ENCODE measurements around the gene UGT1A6. TPM values are rescaled to one million over a fixed set of nuclear protein-coding genes. Genes with fewer than 3 reads are reported as not detected.

UGT1A6 gene
- total and polyA plus RNA-seq, 2 experiments from 2014 or later = not detected

DNA sequence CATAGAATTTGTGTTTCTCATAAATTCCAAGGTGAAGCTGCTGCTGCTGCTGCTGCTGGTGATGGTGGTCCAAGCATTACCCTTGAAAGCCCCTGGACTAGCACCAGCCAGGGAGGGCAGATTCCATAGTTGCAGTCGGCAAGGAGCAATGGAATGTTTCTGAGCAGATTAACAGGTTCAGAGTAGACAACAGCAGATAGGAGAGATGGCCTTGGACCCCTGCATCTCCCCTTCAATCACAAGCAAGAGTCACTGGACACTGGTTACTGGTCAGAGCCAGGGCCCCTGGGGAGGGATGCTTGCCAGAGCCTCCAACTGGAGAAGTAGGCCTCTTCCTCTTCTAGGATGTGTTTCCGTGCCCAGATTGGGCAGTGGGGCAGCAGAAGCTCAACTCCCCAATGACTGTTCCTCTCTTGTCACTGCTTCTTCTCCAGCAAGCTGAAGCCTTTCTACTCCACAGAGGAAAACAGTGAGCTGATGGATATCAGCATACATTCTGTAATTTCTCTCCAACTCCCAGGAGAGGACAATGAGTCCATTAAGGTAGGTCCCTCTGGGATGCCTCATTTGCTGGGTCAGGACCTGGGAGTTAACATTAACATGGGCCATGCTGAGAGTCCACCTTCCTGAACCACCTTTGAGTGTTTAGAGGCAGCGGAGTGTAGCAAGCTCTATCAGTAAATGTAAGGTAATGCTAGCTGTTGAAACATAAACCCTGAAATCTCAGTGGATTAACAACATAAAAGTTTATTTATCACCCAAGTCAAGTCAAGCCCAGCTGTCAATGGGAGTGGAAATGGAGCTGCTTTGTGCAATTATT lies 120.8 kb downstream of the UGT1A6 start:
- H3K9me3 Mint-ChIP-seq = peaks cover 5% of the 10 kb centered on the region; the same call in 2 of the 3 replicates
- no peak overlapping the region for H3K4me3 Mint-ChIP-seq
- Histone ChIP-seq H3K4me2 (no peak overlapping the region), H3F3A (replicated peaks; ENCODE audit: low read depth) (no peaks in the 10 kb centered on the region), H3K79me2 (replicated peaks; ENCODE audit: insufficient read depth) (no peaks in the 10 kb centered on the region), H3K9me2 (ENCODE audit: insufficient read depth) (peaks cover 6% of the 10 kb centered on the region), H2AFZ (no peak overlapping the region), H3K36me3 (ENCODE audit: insufficient read depth) (no peaks in the 10 kb centered on the region), H3K27ac (ENCODE audit: low read depth) (no peak overlapping the region), H3K4me1 (ENCODE audit: insufficient read depth) (no peaks in the 10 kb centered on the region), H3K27me3 (ENCODE audit: insufficient read depth) (no peaks in the 10 kb centered on the region), H4K20me1 (replicated peaks; ENCODE audit: insufficient read depth) (no peaks in the 10 kb centered on the region), H3K4me3 (no peak overlapping the region)
- H3K27me3 Mint-ChIP-seq (ENCODE audit: insufficient read depth, low read depth, poor library complexity) = peaks cover 9% of the 10 kb centered on the region
- TF ChIP-seq, protein P1, sequence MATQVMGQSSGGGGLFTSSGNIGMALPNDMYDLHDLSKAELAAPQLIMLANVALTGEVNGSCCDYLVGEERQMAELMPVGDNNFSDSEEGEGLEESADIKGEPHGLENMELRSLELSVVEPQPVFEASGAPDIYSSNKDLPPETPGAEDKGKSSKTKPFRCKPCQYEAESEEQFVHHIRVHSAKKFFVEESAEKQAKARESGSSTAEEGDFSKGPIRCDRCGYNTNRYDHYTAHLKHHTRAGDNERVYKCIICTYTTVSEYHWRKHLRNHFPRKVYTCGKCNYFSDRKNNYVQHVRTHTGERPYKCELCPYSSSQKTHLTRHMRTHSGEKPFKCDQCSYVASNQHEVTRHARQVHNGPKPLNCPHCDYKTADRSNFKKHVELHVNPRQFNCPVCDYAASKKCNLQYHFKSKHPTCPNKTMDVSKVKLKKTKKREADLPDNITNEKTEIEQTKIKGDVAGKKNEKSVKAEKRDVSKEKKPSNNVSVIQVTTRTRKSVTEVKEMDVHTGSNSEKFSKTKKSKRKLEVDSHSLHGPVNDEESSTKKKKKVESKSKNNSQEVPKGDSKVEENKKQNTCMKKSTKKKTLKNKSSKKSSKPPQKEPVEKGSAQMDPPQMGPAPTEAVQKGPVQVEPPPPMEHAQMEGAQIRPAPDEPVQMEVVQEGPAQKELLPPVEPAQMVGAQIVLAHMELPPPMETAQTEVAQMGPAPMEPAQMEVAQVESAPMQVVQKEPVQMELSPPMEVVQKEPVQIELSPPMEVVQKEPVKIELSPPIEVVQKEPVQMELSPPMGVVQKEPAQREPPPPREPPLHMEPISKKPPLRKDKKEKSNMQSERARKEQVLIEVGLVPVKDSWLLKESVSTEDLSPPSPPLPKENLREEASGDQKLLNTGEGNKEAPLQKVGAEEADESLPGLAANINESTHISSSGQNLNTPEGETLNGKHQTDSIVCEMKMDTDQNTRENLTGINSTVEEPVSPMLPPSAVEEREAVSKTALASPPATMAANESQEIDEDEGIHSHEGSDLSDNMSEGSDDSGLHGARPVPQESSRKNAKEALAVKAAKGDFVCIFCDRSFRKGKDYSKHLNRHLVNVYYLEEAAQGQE (IDR thresholded peaks at IDR 0.05; ENCODE audit: unreplicated experiment) = no peak
- TF ChIP-seq EZH2phosphoT487 (IDR thresholded peaks at IDR 0.05; ENCODE audit: unreplicated experiment) (no peak), NANOG (IDR thresholded peaks at IDR 0.05; ENCODE audit: borderline replicate concordance) (no peak), JUNB (IDR thresholded peaks at IDR 0.05; ENCODE audit: unreplicated experiment) (no peak), ZNF331 (CRISPR knock-in tag; IDR thresholded peaks at IDR 0.05; ENCODE audit: low read depth) (no peak)
- TF ChIP-seq, protein P2, sequence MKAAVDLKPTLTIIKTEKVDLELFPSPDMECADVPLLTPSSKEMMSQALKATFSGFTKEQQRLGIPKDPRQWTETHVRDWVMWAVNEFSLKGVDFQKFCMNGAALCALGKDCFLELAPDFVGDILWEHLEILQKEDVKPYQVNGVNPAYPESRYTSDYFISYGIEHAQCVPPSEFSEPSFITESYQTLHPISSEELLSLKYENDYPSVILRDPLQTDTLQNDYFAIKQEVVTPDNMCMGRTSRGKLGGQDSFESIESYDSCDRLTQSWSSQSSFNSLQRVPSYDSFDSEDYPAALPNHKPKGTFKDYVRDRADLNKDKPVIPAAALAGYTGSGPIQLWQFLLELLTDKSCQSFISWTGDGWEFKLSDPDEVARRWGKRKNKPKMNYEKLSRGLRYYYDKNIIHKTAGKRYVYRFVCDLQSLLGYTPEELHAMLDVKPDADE (IDR thresholded peaks at IDR 0.05) = no peak
- TF ChIP-seq, protein P3, sequence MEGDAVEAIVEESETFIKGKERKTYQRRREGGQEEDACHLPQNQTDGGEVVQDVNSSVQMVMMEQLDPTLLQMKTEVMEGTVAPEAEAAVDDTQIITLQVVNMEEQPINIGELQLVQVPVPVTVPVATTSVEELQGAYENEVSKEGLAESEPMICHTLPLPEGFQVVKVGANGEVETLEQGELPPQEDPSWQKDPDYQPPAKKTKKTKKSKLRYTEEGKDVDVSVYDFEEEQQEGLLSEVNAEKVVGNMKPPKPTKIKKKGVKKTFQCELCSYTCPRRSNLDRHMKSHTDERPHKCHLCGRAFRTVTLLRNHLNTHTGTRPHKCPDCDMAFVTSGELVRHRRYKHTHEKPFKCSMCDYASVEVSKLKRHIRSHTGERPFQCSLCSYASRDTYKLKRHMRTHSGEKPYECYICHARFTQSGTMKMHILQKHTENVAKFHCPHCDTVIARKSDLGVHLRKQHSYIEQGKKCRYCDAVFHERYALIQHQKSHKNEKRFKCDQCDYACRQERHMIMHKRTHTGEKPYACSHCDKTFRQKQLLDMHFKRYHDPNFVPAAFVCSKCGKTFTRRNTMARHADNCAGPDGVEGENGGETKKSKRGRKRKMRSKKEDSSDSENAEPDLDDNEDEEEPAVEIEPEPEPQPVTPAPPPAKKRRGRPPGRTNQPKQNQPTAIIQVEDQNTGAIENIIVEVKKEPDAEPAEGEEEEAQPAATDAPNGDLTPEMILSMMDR (conservative IDR thresholded peaks at IDR 0.05; ENCODE audit: low read depth in 2 of 2) = no peak
- H3K4me1 Mint-ChIP-seq = no peaks in the 10 kb centered on the region
- no peak overlapping the region for H3K27ac Mint-ChIP-seq
- ATAC-seq = no peak
- DNase-seq (ENCODE audit: low spot score) = no peak
- H3K36me3 Mint-ChIP-seq (ENCODE audit: low read depth) = no peaks in the 10 kb centered on the region

Measured in GM23338 (cell line).